ENCODE results near the gene JMJD8. TPM values are rescaled to one million over a fixed set of nuclear protein-coding genes. Genes with fewer than 3 reads are reported as not detected.

JMJD8 gene
- total and polyA plus RNA-seq, 9 of the 15 experiments (the other 6 are each of a cell fraction or from before 2014, with no cell fraction given), result 1.2 to 50.6 (median 29.3) TPM

GRCh38 chr16:642189-643049 lies 41.7 kb downstream of the JMJD8 start (continued):
- TF ChIP-seq CBFA2T3 (IDR thresholded peaks at IDR 0.05) (no peak), STAG1 (CRISPR knock-in tag; IDR thresholded peaks at IDR 0.05; ENCODE audit: borderline replicate concordance) (no peak), FOXM1 (IDR thresholded peaks at IDR 0.05; ENCODE audit: low read depth) (no peak), FOXM1 (CRISPR knock-in tag; IDR thresholded peaks at IDR 0.05; ENCODE audit: low read depth) (peak; percentile 74; the same call in 1 of the 2 replicates), SRSF1 (IDR thresholded peaks at IDR 0.05; ENCODE audit: low read depth, low read length) (no peak), ATF1 (CRISPR knock-in tag; IDR thresholded peaks at IDR 0.05) (no peak), ATF1 (tag; IDR thresholded peaks at IDR 0.05) (0 out of 2 replicates have a peak, but pooled peaks have one; percentile 40), L3MBTL2 (IDR thresholded peaks at IDR 0.05) (peak; percentile 89), IRF2 (CRISPR knock-in tag; IDR thresholded peaks at IDR 0.05) (no peak), ZEB2 (IDR thresholded peaks at IDR 0.05) (no peak), JUND (IDR thresholded peaks at IDR 0.05; ENCODE audit: borderline replicate concordance, low read depth, low read length) (no peak), JUND (tag; IDR thresholded peaks at IDR 0.05; ENCODE audit: borderline replicate concordance, low read depth, low read length) (no peak), ZNF586 (CRISPR knock-in tag; conservative IDR thresholded peaks at IDR 0.05) (no peak), HDAC8 (tag; IDR thresholded peaks at IDR 0.05) (no peak), ELK3 (CRISPR knock-in tag; IDR thresholded peaks at IDR 0.05) (no peak), SNRNP70 (optimal IDR thresholded peaks at IDR 0.05; ENCODE audit: low read depth, low read length) (no peak), HOXB6 (CRISPR knock-in tag; IDR thresholded peaks at IDR 0.05; ENCODE audit: borderline replicate concordance) (no peak), ELF1 (tag; IDR thresholded peaks at IDR 0.05) (peak; percentile 74), TSHZ1 (CRISPR knock-in tag; IDR thresholded peaks at IDR 0.05) (no peak), MYBL2 (IDR thresholded peaks at IDR 0.05; ENCODE audit: low read depth) (no peak), MYBL2 (CRISPR knock-in tag; IDR thresholded peaks at IDR 0.05; ENCODE audit: borderline replicate concordance) (no peak), ZFPM2 (CRISPR knock-in tag; IDR thresholded peaks at IDR 0.05) (no peak), POLR2G (IDR thresholded peaks at IDR 0.05; ENCODE audit: low read depth, low read length) (no peak; the same call in 1 of the 2 replicates)
- TF ChIP-seq, protein P1, sequence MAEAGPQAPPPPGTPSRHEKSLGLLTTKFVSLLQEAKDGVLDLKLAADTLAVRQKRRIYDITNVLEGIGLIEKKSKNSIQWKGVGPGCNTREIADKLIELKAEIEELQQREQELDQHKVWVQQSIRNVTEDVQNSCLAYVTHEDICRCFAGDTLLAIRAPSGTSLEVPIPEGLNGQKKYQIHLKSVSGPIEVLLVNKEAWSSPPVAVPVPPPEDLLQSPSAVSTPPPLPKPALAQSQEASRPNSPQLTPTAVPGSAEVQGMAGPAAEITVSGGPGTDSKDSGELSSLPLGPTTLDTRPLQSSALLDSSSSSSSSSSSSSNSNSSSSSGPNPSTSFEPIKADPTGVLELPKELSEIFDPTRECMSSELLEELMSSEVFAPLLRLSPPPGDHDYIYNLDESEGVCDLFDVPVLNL (CRISPR knock-in tag; IDR thresholded peaks at IDR 0.05; ENCODE audit: low read depth), result 0 out of 2 replicates have a peak, but pooled peaks have one; percentile 30

All from K562 (cell line).